ENCODE results near the gene TENT4A.
A peak's percentile ranks its signal among the peaks of the same experiment; 100 is the strongest.

TENT4A gene

GRCh38 chr5:6762697-6763096 is 49.5 kb downstream of the TENT4A start:
- whole genome bisulfite sequencing: 98% methylated on average over 8 of the region's 8 CpGs
- H2BK120ac ChIP-seq (ENCODE audit: low read depth, low read length): no peak overlapping the region
- H3K4me3 ChIP-seq (ENCODE audit: insufficient read depth in 1 of 2, low read depth in 1 of 2, low read length in 2 of 2): no peak overlapping the region
- H3K27ac ChIP-seq (ENCODE audit: low read length, poor library complexity, severe bottlenecking): no peak overlapping the region
- no peak for DNase-seq
- H3K4ac ChIP-seq (ENCODE audit: low read depth in 1 of 2, low read length in 2 of 2): no peak overlapping the region
- H3K18ac ChIP-seq (ENCODE audit: low read depth in 1 of 2, low read length in 2 of 2): no peak overlapping the region
- H3K23ac ChIP-seq (ENCODE audit: low read length in 2 of 2): no peak overlapping the region
- H4K8ac ChIP-seq (ENCODE audit: low read length): no peak overlapping the region
- H2AK5ac ChIP-seq (ENCODE audit: low read length, severe bottlenecking): no peak overlapping the region
- H3K4me2 ChIP-seq (ENCODE audit: low read length, poor library complexity, severe bottlenecking): no peak overlapping the region
- H2AFZ ChIP-seq (ENCODE audit: low read depth, low read length): no peak overlapping the region
- H3K36me3 ChIP-seq (ENCODE audit: control insufficient read depth in 1 of 2, insufficient read depth in 2 of 2, low read depth in 1 of 2, low read length in 2 of 2): peaks cover 23 to 25% of the 10 kb centered on the region in 2 experiments
- H4K91ac ChIP-seq (ENCODE audit: low read length): no peak overlapping the region
- no peak overlapping the region for H3K14ac ChIP-seq (ENCODE audit: low read length in 2 of 2)
- H2BK5ac ChIP-seq (ENCODE audit: low read depth, low read length, poor library complexity, severe bottlenecking): no peak overlapping the region
- H2BK15ac ChIP-seq (ENCODE audit: low read depth, poor library complexity, severe bottlenecking): no peak overlapping the region
- no peak overlapping the region for H3K9ac ChIP-seq (ENCODE audit: low read length)
- H3K9me3 ChIP-seq (ENCODE audit: control insufficient read depth, low read length): no peaks in the 10 kb centered on the region
- no peak overlapping the region for H2BK12ac ChIP-seq (ENCODE audit: low read length in 2 of 2)
- no peaks in the 10 kb centered on the region for H3K27me3 ChIP-seq (ENCODE audit: control insufficient read depth in 1 of 2, insufficient read depth in 1 of 2, low read length in 2 of 2)
- peaks cover 9% of the 10 kb centered on the region for H3K79me1 ChIP-seq (replicated peaks; ENCODE audit: low read length, poor library complexity, severe bottlenecking)
- peaks cover 30% of the 10 kb centered on the region for H3K4me1 ChIP-seq (ENCODE audit: control insufficient read depth, insufficient read depth, low read depth, low read length)

GRCh38 chr5:6763191-6763590 is 50.0 kb downstream of the TENT4A start:
- no peak overlapping the region for H3K4me3 ChIP-seq (ENCODE audit: insufficient read depth in 1 of 2, low read depth in 1 of 2, low read length in 2 of 2)
- no peak overlapping the region for H3K27ac ChIP-seq (ENCODE audit: low read length, poor library complexity, severe bottlenecking)
- no peak overlapping the region for H3K18ac ChIP-seq (ENCODE audit: low read depth in 1 of 2, low read length in 2 of 2)
- no peak overlapping the region for H2BK15ac ChIP-seq (ENCODE audit: low read depth, poor library complexity, severe bottlenecking)
- H3K4ac ChIP-seq (ENCODE audit: low read depth in 1 of 2, low read length in 2 of 2): no peak overlapping the region
- H2BK5ac ChIP-seq (ENCODE audit: low read depth, low read length, poor library complexity, severe bottlenecking): no peak overlapping the region
- H4K8ac ChIP-seq (ENCODE audit: low read length): no peak overlapping the region
- no peak overlapping the region for H3K14ac ChIP-seq (ENCODE audit: low read length in 2 of 2)
- H2AFZ ChIP-seq (ENCODE audit: low read depth, low read length): no peak overlapping the region
- 95% methylated on average over 12 of the region's 12 CpGs for WGBS
- no peak overlapping the region for H3K9ac ChIP-seq (ENCODE audit: low read length)
- no peak overlapping the region for H3K4me2 ChIP-seq (ENCODE audit: low read length, poor library complexity, severe bottlenecking)
- H3K27me3 ChIP-seq (ENCODE audit: control insufficient read depth in 1 of 2, insufficient read depth in 1 of 2, low read length in 2 of 2): no peaks in the 10 kb centered on the region
- peaks cover 8% of the 10 kb centered on the region for H3K79me1 ChIP-seq (replicated peaks; ENCODE audit: low read length, poor library complexity, severe bottlenecking)
- DNase-seq: no peak
- no peak overlapping the region for H2BK120ac ChIP-seq (ENCODE audit: low read depth, low read length)
- H3K9me3 ChIP-seq (ENCODE audit: control insufficient read depth, low read length): no peaks in the 10 kb centered on the region
- no peak overlapping the region for H3K23ac ChIP-seq (ENCODE audit: low read length in 2 of 2)
- H4K91ac ChIP-seq (ENCODE audit: low read length): no peak overlapping the region
- peaks cover 28% of the 10 kb centered on the region for H3K4me1 ChIP-seq (ENCODE audit: control insufficient read depth, insufficient read depth, low read depth, low read length)
- H2AK5ac ChIP-seq (ENCODE audit: low read length, severe bottlenecking): no peak overlapping the region
- H3K36me3 ChIP-seq (ENCODE audit: control insufficient read depth in 1 of 2, insufficient read depth in 2 of 2, low read depth in 1 of 2, low read length in 2 of 2): peaks cover 18 to 20% of the 10 kb centered on the region in 2 experiments
- no peak overlapping the region for H2BK12ac ChIP-seq (ENCODE audit: low read length in 2 of 2)

GRCh38 chr5:6765612-6766525 is 52.6 kb downstream of the TENT4A start:
- H3K27me3 ChIP-seq (ENCODE audit: control insufficient read depth in 1 of 2, insufficient read depth in 1 of 2, low read length in 2 of 2): no peaks in the 10 kb centered on the region
- 64% methylated on average over 22 of the region's 22 CpGs for WGBS
- DNase-seq: peak; percentile 51
- peak overlapping the region; percentile 41 for H2AK5ac ChIP-seq (ENCODE audit: low read length, severe bottlenecking)
- H3K79me1 ChIP-seq (replicated peaks; ENCODE audit: low read length, poor library complexity, severe bottlenecking): no peaks in the 10 kb centered on the region
- peak overlapping the region in 1 of 2 experiments; percentile 16 for H3K14ac ChIP-seq (ENCODE audit: low read length in 2 of 2)
- H3K9ac ChIP-seq (ENCODE audit: low read length): peak overlapping the region; percentile 72
- H2AFZ ChIP-seq (ENCODE audit: low read depth, low read length): no peak overlapping the region
- peak overlapping the region in 1 of 2 experiments; percentile 87 for H3K18ac ChIP-seq (ENCODE audit: low read depth in 1 of 2, low read length in 2 of 2)
- peak overlapping the region; percentile 79 for H4K8ac ChIP-seq (ENCODE audit: low read length)
- no peaks in the 10 kb centered on the region for H3K9me3 ChIP-seq (ENCODE audit: control insufficient read depth, low read length)
- H3K36me3 ChIP-seq (ENCODE audit: control insufficient read depth in 1 of 2, insufficient read depth in 2 of 2, low read depth in 1 of 2, low read length in 2 of 2): peaks cover 9% of the 10 kb centered on the region in 2 experiments
- H3K27ac ChIP-seq (ENCODE audit: low read length, poor library complexity, severe bottlenecking): peak overlapping the region; percentile 58
- no peak overlapping the region for H2BK15ac ChIP-seq (ENCODE audit: low read depth, poor library complexity, severe bottlenecking)
- H3K4me2 ChIP-seq (ENCODE audit: low read length, poor library complexity, severe bottlenecking): no peak overlapping the region
- H3K4me1 ChIP-seq (ENCODE audit: control insufficient read depth, insufficient read depth, low read depth, low read length): peaks cover 14% of the 10 kb centered on the region
- no peak overlapping the region for H3K23ac ChIP-seq (ENCODE audit: low read length in 2 of 2)
- no peak overlapping the region for H2BK5ac ChIP-seq (ENCODE audit: low read depth, low read length, poor library complexity, severe bottlenecking)
- no peak overlapping the region for H2BK12ac ChIP-seq (ENCODE audit: low read length in 2 of 2)
- no peak overlapping the region for H2BK120ac ChIP-seq (ENCODE audit: low read depth, low read length)
- no peak overlapping the region for H3K4me3 ChIP-seq (ENCODE audit: insufficient read depth in 1 of 2, low read depth in 1 of 2, low read length in 2 of 2)
- H4K91ac ChIP-seq (ENCODE audit: low read length): peak overlapping the region; percentile 45
- H3K4ac ChIP-seq (ENCODE audit: low read depth in 1 of 2, low read length in 2 of 2): no peak overlapping the region

- H3K4me3 ChIP-seq (ENCODE audit: insufficient read depth in 1 of 2, low read depth in 1 of 2, low read length in 2 of 2): no peak overlapping the region
- no peak overlapping the region for H2AK5ac ChIP-seq (ENCODE audit: low read length, severe bottlenecking)
- no peak overlapping the region for H3K4ac ChIP-seq (ENCODE audit: low read depth in 1 of 2, low read length in 2 of 2)
- no peak overlapping the region for H2BK5ac ChIP-seq (ENCODE audit: low read depth, low read length, poor library complexity, severe bottlenecking)
- 83% methylated on average over 12 of the region's 12 CpGs for WGBS
- peak; percentile 52 for DNase-seq
- H4K91ac ChIP-seq (ENCODE audit: low read length): no peak overlapping the region
- no peak overlapping the region for H2BK120ac ChIP-seq (ENCODE audit: low read depth, low read length)
- no peak overlapping the region for H2AFZ ChIP-seq (ENCODE audit: low read depth, low read length)
- H3K9ac ChIP-seq (ENCODE audit: low read length): no peak overlapping the region
- H3K4me2 ChIP-seq (ENCODE audit: low read length, poor library complexity, severe bottlenecking): peak overlapping the region; percentile 38
- no peak overlapping the region for H4K8ac ChIP-seq (ENCODE audit: low read length)
- no peaks in the 10 kb centered on the region for H3K9me3 ChIP-seq (ENCODE audit: control insufficient read depth, low read length)
- H3K4me1 ChIP-seq (ENCODE audit: control insufficient read depth, insufficient read depth, low read depth, low read length): peaks cover 14% of the 10 kb centered on the region
- peaks cover 4 to 9% of the 10 kb centered on the region in 2 experiments for H3K36me3 ChIP-seq (ENCODE audit: control insufficient read depth in 1 of 2, insufficient read depth in 2 of 2, low read depth in 1 of 2, low read length in 2 of 2)
- no peaks in the 10 kb centered on the region for H3K79me1 ChIP-seq (replicated peaks; ENCODE audit: low read length, poor library complexity, severe bottlenecking)
- H3K27me3 ChIP-seq (ENCODE audit: control insufficient read depth in 1 of 2, insufficient read depth in 1 of 2, low read length in 2 of 2): no peaks in the 10 kb centered on the region
- H3K18ac ChIP-seq (ENCODE audit: low read depth in 1 of 2, low read length in 2 of 2): no peak overlapping the region
- no peak overlapping the region for H2BK15ac ChIP-seq (ENCODE audit: low read depth, poor library complexity, severe bottlenecking)
- no peak overlapping the region for H3K23ac ChIP-seq (ENCODE audit: low read length in 2 of 2)
- H3K14ac ChIP-seq (ENCODE audit: low read length in 2 of 2): no peak overlapping the region
- no peak overlapping the region for H2BK12ac ChIP-seq (ENCODE audit: low read length in 2 of 2)
- H3K27ac ChIP-seq (ENCODE audit: low read length, poor library complexity, severe bottlenecking): peak overlapping the region; percentile 67
Observed at GRCh38 chr5:6766604-6767093, 53.4 kb downstream of the TENT4A start.
